SK-N-SH treated with all-trans-retinoic acid at 6 μM for 48 hours (cell line): ENCODE measurements around the gene DIAPH1.

ENCODE experiments used
- BACH2 ChIP-seq: fragments of 250-450 bp; sonication (Bioruptor Pico); IDR thresholded peaks from 2 replicates; pipeline ENCODE4 v1.9.0; 2021; ENCODE audit warnings: mild to moderate bottlenecking, borderline replicate concordance
- CSDC2 ChIP-seq: fragments of 250-450 bp; sonication (Bioruptor Pico); IDR thresholded peaks from 2 replicates; pipeline ENCODE4 v1.5.0; 2020; ENCODE audit warnings: mild to moderate bottlenecking, moderate library complexity
- GLIS3 ChIP-seq: fragments of 250-450 bp; sonication (Bioruptor Pico); IDR thresholded peaks from 2 replicates; pipeline ENCODE4 v1.5.0; 2020; ENCODE audit warnings: mild to moderate bottlenecking, moderate library complexity
- ISL1 ChIP-seq: fragments of 250-450 bp; sonication (Bioruptor Pico); IDR thresholded peaks from 2 replicates; pipeline ENCODE4 v2.1.2; 2022; ENCODE audit warnings: mild to moderate bottlenecking, moderate library complexity
- OSR1 ChIP-seq: fragments of 250-450 bp; sonication (Bioruptor Pico); IDR thresholded peaks from 2 replicates; pipeline ENCODE4 v1.8.0; 2022; ENCODE audit warnings: moderate library complexity, mild to moderate bottlenecking, inconsistent platforms
- RARB ChIP-seq: fragments of 250-450 bp; sonication (Bioruptor Pico); IDR thresholded peaks from 2 replicates; pipeline ENCODE4 v1.8.0; 2021; ENCODE audit warnings: mild to moderate bottlenecking, moderate library complexity
- SNAI2 ChIP-seq: fragments of 250-450 bp; sonication (Bioruptor Pico); IDR thresholded peaks from 2 replicates; pipeline ENCODE4 v1.5.0; 2020; ENCODE audit warnings: mild to moderate bottlenecking, moderate library complexity
- ZFP30 ChIP-seq: fragments of 450-650 bp; formaldehyde crosslinking; IDR thresholded peaks from 2 replicates; pipeline ENCODE4 v1.5.0; 2022; ENCODE audit warnings: mild to moderate bottlenecking, moderate library complexity
- ZNF565 ChIP-seq: fragments of 450-650 bp; formaldehyde crosslinking; conservative IDR thresholded peaks from 2 replicates; pipeline ENCODE4 v1.5.0; 2020; ENCODE audit warnings: low read depth, mild to moderate bottlenecking, moderate library complexity
- TF ChIP-seq, protein P1 (sequence below): fragments of 250-450 bp; sonication (Bioruptor Pico); IDR thresholded peaks from 2 replicates; pipeline ENCODE4 v1.8.0; 2020; ENCODE audit warnings: mild to moderate bottlenecking, moderate library complexity, borderline replicate concordance
- TF ChIP-seq, protein P2 (sequence below): fragments of 250-450 bp; sonication (Bioruptor Pico); IDR thresholded peaks from 2 replicates; pipeline ENCODE4 v1.5.1; 2021; ENCODE audit warnings: mild to moderate bottlenecking, moderate library complexity
- TF ChIP-seq, protein P3 (sequence below): fragments of 250-450 bp; sonication (Bioruptor Pico); IDR thresholded peaks from 2 replicates; pipeline ENCODE4 v1.8.0; 2021; ENCODE audit warnings: low read depth, mild to moderate bottlenecking, moderate library complexity, borderline replicate concordance
- TF ChIP-seq, protein P4 (sequence below): fragments of 250-450 bp; sonication (Bioruptor Pico); IDR thresholded peaks from 2 replicates; pipeline ENCODE4 v1.5.0; 2020; ENCODE audit warnings: mild to moderate bottlenecking, moderate library complexity
- TF ChIP-seq, protein P5 (sequence below): fragments of 250-450 bp; sonication (Bioruptor Pico); IDR thresholded peaks from 2 replicates; pipeline ENCODE4 v1.5.1; 2020; ENCODE audit warnings: low read depth, mild to moderate bottlenecking, moderate library complexity

DNA sequence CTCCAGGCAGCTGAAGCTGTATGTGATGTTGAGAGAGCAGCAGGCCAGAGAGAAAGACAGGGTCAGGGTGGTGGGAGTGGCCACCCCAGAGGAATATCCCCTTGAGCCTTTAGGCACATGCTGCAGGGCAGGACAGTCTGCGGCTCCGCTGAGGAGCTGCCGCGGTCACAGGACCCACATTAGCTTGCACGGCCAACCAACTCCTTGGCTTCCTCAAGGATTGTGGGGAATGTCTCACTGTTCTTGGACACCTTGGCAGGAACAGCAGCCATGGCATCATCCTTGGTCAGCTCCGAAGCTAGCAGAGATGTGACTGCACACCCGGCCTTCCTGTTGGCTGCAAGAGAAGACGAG, 102.2 kb downstream of the DIAPH1 start:
- TF ChIP-seq CSDC2, result no peak
- no peak for TF ChIP-seq SNAI2 (CRISPR knock-in tag)
- no peak for TF ChIP-seq ZFP30 (CRISPR knock-in tag)
- no peak for TF ChIP-seq ZNF565
- TF ChIP-seq RARB (CRISPR knock-in tag), result no peak
- TF ChIP-seq ISL1 (CRISPR knock-in tag), result no peak
- TF ChIP-seq BACH2 (CRISPR knock-in tag), result no peak
- TF ChIP-seq, protein P1, sequence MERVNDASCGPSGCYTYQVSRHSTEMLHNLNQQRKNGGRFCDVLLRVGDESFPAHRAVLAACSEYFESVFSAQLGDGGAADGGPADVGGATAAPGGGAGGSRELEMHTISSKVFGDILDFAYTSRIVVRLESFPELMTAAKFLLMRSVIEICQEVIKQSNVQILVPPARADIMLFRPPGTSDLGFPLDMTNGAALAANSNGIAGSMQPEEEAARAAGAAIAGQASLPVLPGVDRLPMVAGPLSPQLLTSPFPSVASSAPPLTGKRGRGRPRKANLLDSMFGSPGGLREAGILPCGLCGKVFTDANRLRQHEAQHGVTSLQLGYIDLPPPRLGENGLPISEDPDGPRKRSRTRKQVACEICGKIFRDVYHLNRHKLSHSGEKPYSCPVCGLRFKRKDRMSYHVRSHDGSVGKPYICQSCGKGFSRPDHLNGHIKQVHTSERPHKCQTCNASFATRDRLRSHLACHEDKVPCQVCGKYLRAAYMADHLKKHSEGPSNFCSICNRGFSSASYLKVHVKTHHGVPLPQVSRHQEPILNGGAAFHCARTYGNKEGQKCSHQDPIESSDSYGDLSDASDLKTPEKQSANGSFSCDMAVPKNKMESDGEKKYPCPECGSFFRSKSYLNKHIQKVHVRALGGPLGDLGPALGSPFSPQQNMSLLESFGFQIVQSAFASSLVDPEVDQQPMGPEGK, result no peak
- no peak for TF ChIP-seq GLIS3 (CRISPR knock-in tag)
- TF ChIP-seq, protein P2, sequence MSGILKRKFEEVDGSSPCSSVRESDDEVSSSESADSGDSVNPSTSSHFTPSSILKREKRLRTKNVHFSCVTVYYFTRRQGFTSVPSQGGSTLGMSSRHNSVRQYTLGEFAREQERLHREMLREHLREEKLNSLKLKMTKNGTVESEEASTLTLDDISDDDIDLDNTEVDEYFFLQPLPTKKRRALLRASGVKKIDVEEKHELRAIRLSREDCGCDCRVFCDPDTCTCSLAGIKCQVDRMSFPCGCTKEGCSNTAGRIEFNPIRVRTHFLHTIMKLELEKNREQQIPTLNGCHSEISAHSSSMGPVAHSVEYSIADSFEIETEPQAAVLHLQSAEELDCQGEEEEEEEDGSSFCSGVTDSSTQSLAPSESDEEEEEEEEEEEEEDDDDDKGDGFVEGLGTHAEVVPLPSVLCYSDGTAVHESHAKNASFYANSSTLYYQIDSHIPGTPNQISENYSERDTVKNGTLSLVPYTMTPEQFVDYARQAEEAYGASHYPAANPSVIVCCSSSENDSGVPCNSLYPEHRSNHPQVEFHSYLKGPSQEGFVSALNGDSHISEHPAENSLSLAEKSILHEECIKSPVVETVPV (CRISPR knock-in tag), result no peak
- TF ChIP-seq, protein P3, sequence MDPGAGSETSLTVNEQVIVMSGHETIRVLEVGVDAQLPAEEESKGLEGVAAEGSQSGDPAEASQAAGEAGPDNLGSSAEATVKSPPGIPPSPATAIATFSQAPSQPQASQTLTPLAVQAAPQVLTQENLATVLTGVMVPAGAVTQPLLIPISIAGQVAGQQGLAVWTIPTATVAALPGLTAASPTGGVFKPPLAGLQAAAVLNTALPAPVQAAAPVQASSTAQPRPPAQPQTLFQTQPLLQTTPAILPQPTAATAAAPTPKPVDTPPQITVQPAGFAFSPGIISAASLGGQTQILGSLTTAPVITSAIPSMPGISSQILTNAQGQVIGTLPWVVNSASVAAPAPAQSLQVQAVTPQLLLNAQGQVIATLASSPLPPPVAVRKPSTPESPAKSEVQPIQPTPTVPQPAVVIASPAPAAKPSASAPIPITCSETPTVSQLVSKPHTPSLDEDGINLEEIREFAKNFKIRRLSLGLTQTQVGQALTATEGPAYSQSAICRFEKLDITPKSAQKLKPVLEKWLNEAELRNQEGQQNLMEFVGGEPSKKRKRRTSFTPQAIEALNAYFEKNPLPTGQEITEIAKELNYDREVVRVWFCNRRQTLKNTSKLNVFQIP (CRISPR knock-in tag), result no peak
- no peak for TF ChIP-seq OSR1
- TF ChIP-seq, protein P4, sequence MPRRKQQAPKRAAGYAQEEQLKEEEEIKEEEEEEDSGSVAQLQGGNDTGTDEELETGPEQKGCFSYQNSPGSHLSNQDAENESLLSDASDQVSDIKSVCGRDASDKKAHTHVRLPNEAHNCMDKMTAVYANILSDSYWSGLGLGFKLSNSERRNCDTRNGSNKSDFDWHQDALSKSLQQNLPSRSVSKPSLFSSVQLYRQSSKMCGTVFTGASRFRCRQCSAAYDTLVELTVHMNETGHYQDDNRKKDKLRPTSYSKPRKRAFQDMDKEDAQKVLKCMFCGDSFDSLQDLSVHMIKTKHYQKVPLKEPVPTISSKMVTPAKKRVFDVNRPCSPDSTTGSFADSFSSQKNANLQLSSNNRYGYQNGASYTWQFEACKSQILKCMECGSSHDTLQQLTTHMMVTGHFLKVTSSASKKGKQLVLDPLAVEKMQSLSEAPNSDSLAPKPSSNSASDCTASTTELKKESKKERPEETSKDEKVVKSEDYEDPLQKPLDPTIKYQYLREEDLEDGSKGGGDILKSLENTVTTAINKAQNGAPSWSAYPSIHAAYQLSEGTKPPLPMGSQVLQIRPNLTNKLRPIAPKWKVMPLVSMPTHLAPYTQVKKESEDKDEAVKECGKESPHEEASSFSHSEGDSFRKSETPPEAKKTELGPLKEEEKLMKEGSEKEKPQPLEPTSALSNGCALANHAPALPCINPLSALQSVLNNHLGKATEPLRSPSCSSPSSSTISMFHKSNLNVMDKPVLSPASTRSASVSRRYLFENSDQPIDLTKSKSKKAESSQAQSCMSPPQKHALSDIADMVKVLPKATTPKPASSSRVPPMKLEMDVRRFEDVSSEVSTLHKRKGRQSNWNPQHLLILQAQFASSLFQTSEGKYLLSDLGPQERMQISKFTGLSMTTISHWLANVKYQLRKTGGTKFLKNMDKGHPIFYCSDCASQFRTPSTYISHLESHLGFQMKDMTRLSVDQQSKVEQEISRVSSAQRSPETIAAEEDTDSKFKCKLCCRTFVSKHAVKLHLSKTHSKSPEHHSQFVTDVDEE (CRISPR knock-in tag), result no peak
- TF ChIP-seq, protein P5, sequence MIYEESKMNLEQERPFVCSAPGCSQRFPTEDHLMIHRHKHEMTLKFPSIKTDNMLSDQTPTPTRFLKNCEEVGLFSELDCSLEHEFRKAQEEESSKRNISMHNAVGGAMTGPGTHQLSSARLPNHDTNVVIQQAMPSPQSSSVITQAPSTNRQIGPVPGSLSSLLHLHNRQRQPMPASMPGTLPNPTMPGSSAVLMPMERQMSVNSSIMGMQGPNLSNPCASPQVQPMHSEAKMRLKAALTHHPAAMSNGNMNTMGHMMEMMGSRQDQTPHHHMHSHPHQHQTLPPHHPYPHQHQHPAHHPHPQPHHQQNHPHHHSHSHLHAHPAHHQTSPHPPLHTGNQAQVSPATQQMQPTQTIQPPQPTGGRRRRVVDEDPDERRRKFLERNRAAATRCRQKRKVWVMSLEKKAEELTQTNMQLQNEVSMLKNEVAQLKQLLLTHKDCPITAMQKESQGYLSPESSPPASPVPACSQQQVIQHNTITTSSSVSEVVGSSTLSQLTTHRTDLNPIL, result no peak
